Type B pancreatic cell (in vitro differentiated cells): ENCODE results near the gene RALGPS1. TPM values are rescaled to one million over a fixed set of nuclear protein-coding genes. Genes with fewer than 3 reads are reported as not detected.

Source experiments
- DNase-seq: peaks from one replicate; pipeline ENCODE4 v3.0.0; 2021; ENCODE audit warnings: mixed read lengths; ENCODE audit not compliant: unreplicated experiment; ENCODE audit errors: extremely low spot score
- H3K27ac Mint-ChIP-seq: 2 replicates; pipeline ENCODE4 v1.8.0; 2021; ENCODE audit warnings: mild to moderate bottlenecking, mixed read lengths
- H3K27me3 Mint-ChIP-seq: 2 replicates; pipeline ENCODE4 v1.8.0; 2021; ENCODE audit warnings: mixed read lengths
- H3K36me3 Mint-ChIP-seq: 2 replicates; pipeline ENCODE4 v1.8.0; 2021; ENCODE audit warnings: mixed read lengths
- H3K4me1 Mint-ChIP-seq: one replicate; pipeline ENCODE4 v1.8.0; 2021; ENCODE audit warnings: mixed read lengths; ENCODE audit not compliant: unreplicated experiment
- H3K4me3 Mint-ChIP-seq: 2 replicates; pipeline ENCODE4 v1.8.0; 2021; ENCODE audit warnings: mild to moderate bottlenecking, mixed read lengths
- H3K9me3 Mint-ChIP-seq: 2 replicates; pipeline ENCODE4 v1.8.0; 2021; ENCODE audit warnings: mixed read lengths
- CTCF ChIP-seq: fragments of 200-600 bp; sonication (generic); conservative IDR thresholded peaks from 2 replicates; pipeline ENCODE4 v1.5.0; 2021; ENCODE audit warnings: antibody characterized with exemption, mild to moderate bottlenecking
- total RNA-seq: library from RNA; stranded (reverse); gene quantifications from 2 replicates; pipeline ENCODE4 v1.2.1, GENCODE V29; 2021; ENCODE audit warnings: low replicate concordance

RALGPS1 gene
- total RNA-seq, 1 donor from 2014 or later = 16.7 TPM

- DNase-seq = no peak
- Mint-ChIP-seq H3K4me1 (peaks cover 34% of the 10 kb centered on the region), H3K4me3 (no peak overlapping the region), H3K27me3 (no peaks in the 10 kb centered on the region), H3K27ac (no peak overlapping the region), H3K36me3 (no peaks in the 10 kb centered on the region), H3K9me3 (no peaks in the 10 kb centered on the region)
- no peak for TF ChIP-seq CTCF
Measured at GRCh38 chr9:127020802-127021078, 106.2 kb downstream of the RALGPS1 start.

- H3K36me3 Mint-ChIP-seq = no peaks in the 10 kb centered on the region
- peak overlapping the region; percentile 60 for H3K27ac Mint-ChIP-seq
Measured at GRCh38 chr9:127021664-127022363, 107.2 kb downstream of the RALGPS1 start.

GRCh38 chr9:127022913-127023660 is 108.5 kb downstream of the RALGPS1 start:
- no peak for DNase-seq
- no peaks in the 10 kb centered on the region for H3K36me3 Mint-ChIP-seq
- no peaks in the 10 kb centered on the region for H3K9me3 Mint-ChIP-seq
- H3K4me1 Mint-ChIP-seq = peaks cover 31% of the 10 kb centered on the region
- peak overlapping the region; percentile 72 for H3K27ac Mint-ChIP-seq
- H3K4me3 Mint-ChIP-seq = peak overlapping the region; percentile 57
- no peak for TF ChIP-seq CTCF
- no peaks in the 10 kb centered on the region for H3K27me3 Mint-ChIP-seq

More at GRCh38 chr9:127021664-127022363, 107.2 kb downstream of the RALGPS1 start:
- H3K4me1 Mint-ChIP-seq = peaks cover 27% of the 10 kb centered on the region
- no peaks in the 10 kb centered on the region for H3K27me3 Mint-ChIP-seq
- TF ChIP-seq CTCF = no peak
- H3K9me3 Mint-ChIP-seq = no peaks in the 10 kb centered on the region
- DNase-seq = no peak
- H3K4me3 Mint-ChIP-seq = peak overlapping the region; percentile 26

GRCh38 chr9:127025042-127025441 is 110.5 kb downstream of the RALGPS1 start:
- H3K9me3 Mint-ChIP-seq = no peaks in the 10 kb centered on the region
- H3K36me3 Mint-ChIP-seq = no peaks in the 10 kb centered on the region
- H3K27me3 Mint-ChIP-seq = no peaks in the 10 kb centered on the region
- no peak for TF ChIP-seq CTCF
- H3K4me3 Mint-ChIP-seq = no peak overlapping the region
- H3K4me1 Mint-ChIP-seq = peaks cover 31% of the 10 kb centered on the region
- peak overlapping the region; percentile 49 for H3K27ac Mint-ChIP-seq
- DNase-seq = no peak

GRCh38 chr9:127027694-127028093 is 113.1 kb downstream of the RALGPS1 start:
- DNase-seq = no peak
- Mint-ChIP-seq H3K27me3 (no peaks in the 10 kb centered on the region), H3K4me3 (no peak overlapping the region), H3K4me1 (peaks cover 13% of the 10 kb centered on the region), H3K27ac (peak overlapping the region; percentile 46), H3K9me3 (no peaks in the 10 kb centered on the region), H3K36me3 (no peaks in the 10 kb centered on the region)
- no peak for TF ChIP-seq CTCF
